Measurements from ENCODE around the gene CPOX.

The CPOX gene

GRCh38 chr3:98596087-98596486, 2.7 kb upstream of the CPOX start:
- DNase-seq (ENCODE audit: low spot score): no peak

GRCh38 chr3:98594628-98595324, 1.4 kb upstream of the CPOX start:
- DNase-seq (ENCODE audit: low spot score): no peak

GRCh38 chr3:98592345-98592935, 971 bp downstream of the CPOX start:
- DNase-seq (ENCODE audit: low spot score): no peak

- no peak for DNase-seq (ENCODE audit: low spot score)
Measured at GRCh38 chr3:98589331-98590036, 3.9 kb downstream of the CPOX start.

GRCh38 chr3:98588065-98588464, 5.3 kb downstream of the CPOX start:
- DNase-seq (ENCODE audit: low spot score): no peak

- DNase-seq (ENCODE audit: low spot score): no peak
Measured at GRCh38 chr3:98587654-98588053, 5.8 kb downstream of the CPOX start.

GRCh38 chr3:98584547-98584946, 8.9 kb downstream of the CPOX start:
- DNase-seq (ENCODE audit: low spot score): no peak

- no peak for DNase-seq (ENCODE audit: low spot score)
Measured at GRCh38 chr3:98583766-98584165, 9.6 kb downstream of the CPOX start.

GRCh38 chr3:98582042-98582441, 11.4 kb downstream of the CPOX start:
- no peak for DNase-seq (ENCODE audit: low spot score)

GRCh38 chr3:98581474-98581873, 11.9 kb downstream of the CPOX start:
- no peak for DNase-seq (ENCODE audit: low spot score)

GRCh38 chr3:98580401-98581386, 12.7 kb downstream of the CPOX start:
- no peak for DNase-seq (ENCODE audit: low spot score)

GRCh38 chr3:98577178-98577895, 16.1 kb downstream of the CPOX start:
- no peak for DNase-seq (ENCODE audit: low spot score)

GRCh38 chr3:98574132-98574531, 19.3 kb downstream of the CPOX start:
- DNase-seq (ENCODE audit: low spot score): no peak

- peak; percentile 39 for DNase-seq (ENCODE audit: low spot score)
Measured at GRCh38 chr3:98573181-98573728, 20.2 kb downstream of the CPOX start.

- DNase-seq (ENCODE audit: low spot score): no peak
Measured at GRCh38 chr3:98568402-98568801, 25.0 kb downstream of the CPOX start.

GRCh38 chr3:98567666-98568270, 25.6 kb downstream of the CPOX start:
- peak; percentile 32 for DNase-seq (ENCODE audit: low spot score)

GRCh38 chr3:98565843-98566242, 27.6 kb downstream of the CPOX start:
- DNase-seq (ENCODE audit: low spot score): no peak

- no peak for DNase-seq (ENCODE audit: low spot score)
Measured at GRCh38 chr3:98565237-98565643, 28.2 kb downstream of the CPOX start.

GRCh38 chr3:98564282-98565005, 29.0 kb downstream of the CPOX start:
- DNase-seq (ENCODE audit: low spot score): peak; percentile 71
